IPS DF 6.9 (cell line): ENCODE data around the gene WNT9A.

Experiments used
- DNase-seq: peaks from one replicate; pipeline ENCODE4 v3.0.0-alpha.2; 2013; ENCODE audit warnings: low read depth, low spot score
- H3K27ac ChIP-seq: one replicate; pipeline ENCODE4 v1.5.1; 2013; ENCODE audit warnings: low read length, control low read depth
- H3K27me3 ChIP-seq: 2 replicates; pipeline ENCODE4 v1.6.1; 2013; ENCODE audit warnings: mild to moderate bottlenecking, low read length; ENCODE audit not compliant: control insufficient read depth, insufficient read depth
- H3K36me3 ChIP-seq: 2 replicates; pipeline ENCODE4 v1.6.1; 2013; ENCODE audit warnings: low read length; ENCODE audit not compliant: control insufficient read depth, insufficient read depth
- H3K4me1 ChIP-seq: 2 replicates; pipeline ENCODE4 v1.6.1; 2013; ENCODE audit warnings: low read length; ENCODE audit not compliant: control insufficient read depth, insufficient read depth
- H3K4me3 ChIP-seq: 2 replicates; pipeline ENCODE4 v1.5.1; 2013; ENCODE audit warnings: mild to moderate bottlenecking, low read length
- H3K9me3 ChIP-seq: 2 replicates; pipeline ENCODE4 v1.6.1; 2013; ENCODE audit warnings: low read length, inconsistent platforms; ENCODE audit not compliant: control insufficient read depth, insufficient read depth
- WGBS: extraction: QIAGEN DNeasy Blood & Tissue Kit; methylation state at CpG from one replicate; pipeline ENCODE4 v1.1.7; 2013; ENCODE audit warnings: mixed read lengths, missing lambda C conversion rate; ENCODE audit not compliant: insufficient read length, insufficient coverage; 5-methylcytosine and 5-hydroxymethylcytosine counted together

The WNT9A gene

GRCh38 chr1:227928811-227929375 lies 18.8 kb downstream of the WNT9A start:
- no peaks in the 10 kb centered on the region; the same call in 1 of the 2 replicates for H3K4me1 ChIP-seq
- H3K9me3 ChIP-seq = no peaks in the 10 kb centered on the region
- H3K27me3 ChIP-seq = no peaks in the 10 kb centered on the region
- H3K4me3 ChIP-seq = no peak overlapping the region
- no CpG with 5 or more reads among the region's 12 CpGs for WGBS
- no peak overlapping the region for H3K27ac ChIP-seq
- DNase-seq = no peak
- H3K36me3 ChIP-seq = no peaks in the 10 kb centered on the region; the same call in 1 of the 2 replicates

- no peak overlapping the region for H3K4me3 ChIP-seq
- no peak overlapping the region for H3K27ac ChIP-seq
- no peak for DNase-seq
- no peaks in the 10 kb centered on the region; the same call in 1 of the 2 replicates for H3K36me3 ChIP-seq
- H3K4me1 ChIP-seq = peaks cover 1% of the 10 kb centered on the region; the same call in 1 of the 2 replicates
- no peaks in the 10 kb centered on the region for H3K9me3 ChIP-seq
- H3K27me3 ChIP-seq = no peaks in the 10 kb centered on the region
- no CpG with 5 or more reads among the region's 11 CpGs for WGBS
These were observed 19.6 kb downstream of the WNT9A start for GRCh38 chr1:227927971-227928741.

- no peak for DNase-seq
- no peaks in the 10 kb centered on the region for H3K27me3 ChIP-seq
- H3K9me3 ChIP-seq = no peaks in the 10 kb centered on the region
- no peak overlapping the region for H3K27ac ChIP-seq
- H3K36me3 ChIP-seq = no peaks in the 10 kb centered on the region; the same call in 1 of the 2 replicates
- WGBS = no CpG with 5 or more reads among the region's 20 CpGs
- no peak overlapping the region for H3K4me3 ChIP-seq
- peaks cover 1% of the 10 kb centered on the region; the same call in 1 of the 2 replicates for H3K4me1 ChIP-seq
These were observed 20.5 kb downstream of the WNT9A start for GRCh38 chr1:227926896-227927885.

GRCh38 chr1:227926216-227926791 lies 21.4 kb downstream of the WNT9A start:
- H3K27me3 ChIP-seq = no peaks in the 10 kb centered on the region
- no peak overlapping the region for H3K27ac ChIP-seq
- H3K4me3 ChIP-seq = no peak overlapping the region
- no CpG with 5 or more reads among the region's 11 CpGs for WGBS
- DNase-seq = no peak
- no peaks in the 10 kb centered on the region for H3K9me3 ChIP-seq
- peaks cover under 1% of the 10 kb centered on the region for H3K36me3 ChIP-seq
- peaks cover 1% of the 10 kb centered on the region; the same call in 1 of the 2 replicates for H3K4me1 ChIP-seq

- Histone ChIP-seq H3K36me3 (peaks cover 3% of the 10 kb centered on the region), H3K4me3 (no peak overlapping the region), H3K9me3 (no peaks in the 10 kb centered on the region), H3K4me1 (peaks cover 1% of the 10 kb centered on the region; the same call in 1 of the 2 replicates), H3K27ac (no peak overlapping the region), H3K27me3 (no peaks in the 10 kb centered on the region)
- WGBS = no CpG with 5 or more reads among the region's 14 CpGs
- DNase-seq = no peak
These were observed 22.0 kb downstream of the WNT9A start for GRCh38 chr1:227925582-227926198.

GRCh38 chr1:227924833-227925574 lies 22.7 kb downstream of the WNT9A start:
- Histone ChIP-seq H3K4me1 (peaks cover 1% of the 10 kb centered on the region; the same call in 1 of the 2 replicates), H3K36me3 (peaks cover 3% of the 10 kb centered on the region), H3K27me3 (no peaks in the 10 kb centered on the region), H3K27ac (no peak overlapping the region), H3K9me3 (no peaks in the 10 kb centered on the region), H3K4me3 (no peak overlapping the region)
- DNase-seq = no peak
- WGBS = no CpG with 5 or more reads among the region's 38 CpGs

GRCh38 chr1:227924168-227924832 lies 23.4 kb downstream of the WNT9A start:
- Histone ChIP-seq H3K9me3 (no peaks in the 10 kb centered on the region), H3K36me3 (peaks cover 3% of the 10 kb centered on the region), H3K27ac (no peak overlapping the region), H3K4me1 (peaks cover 4% of the 10 kb centered on the region), H3K4me3 (no peak overlapping the region), H3K27me3 (no peaks in the 10 kb centered on the region)
- no peak for DNase-seq
- WGBS = no CpG with 5 or more reads among the region's 24 CpGs

- DNase-seq = no peak
- Histone ChIP-seq H3K36me3 (peaks cover 3% of the 10 kb centered on the region), H3K4me1 (peaks cover 4% of the 10 kb centered on the region), H3K27ac (no peak overlapping the region), H3K9me3 (no peaks in the 10 kb centered on the region), H3K27me3 (no peaks in the 10 kb centered on the region), H3K4me3 (no peak overlapping the region)
- no CpG with 5 or more reads among the region's 18 CpGs for WGBS
These were observed 24.2 kb downstream of the WNT9A start for GRCh38 chr1:227923353-227924167.
